GM18508 (cell line): ENCODE measurements around the gene CENPP.

Experiments
- ATAC-seq: cut with Tn5 transposase; IDR thresholded peaks from one replicate; pipeline ENCODE4 v1.9.1; 2021; ENCODE audit warnings: moderate number of reproducible peaks; ENCODE audit not compliant: insufficient read depth, unreplicated experiment

The CENPP gene

GRCh38 chr9:92500725-92501124 is 175.0 kb downstream of the CENPP start:
- no peak for ATAC-seq

- ATAC-seq, result no peak
Observed at GRCh38 chr9:92501671-92502393, 176.1 kb downstream of the CENPP start.

GRCh38 chr9:92503156-92503555 is 177.4 kb downstream of the CENPP start:
- no peak for ATAC-seq

GRCh38 chr9:92504881-92505280 is 179.1 kb downstream of the CENPP start:
- no peak for ATAC-seq

- no peak for ATAC-seq
Observed at GRCh38 chr9:92506184-92506857, 180.6 kb downstream of the CENPP start.

GRCh38 chr9:92507005-92507404 is 181.3 kb downstream of the CENPP start:
- no peak for ATAC-seq

GRCh38 chr9:92507496-92507895 is 181.7 kb downstream of the CENPP start:
- ATAC-seq, result no peak

- ATAC-seq, result no peak
Observed at GRCh38 chr9:92508018-92508820, 182.5 kb downstream of the CENPP start.

GRCh38 chr9:92509050-92509449 is 183.3 kb downstream of the CENPP start:
- no peak for ATAC-seq

- no peak for ATAC-seq
Observed at GRCh38 chr9:92510747-92511146, 185.0 kb downstream of the CENPP start.

- ATAC-seq, result no peak
Observed at GRCh38 chr9:92512622-92513021, 186.9 kb downstream of the CENPP start.

- no peak for ATAC-seq
Observed at GRCh38 chr9:92513349-92513748, 187.6 kb downstream of the CENPP start.

GRCh38 chr9:92514635-92515034 is 188.9 kb downstream of the CENPP start:
- ATAC-seq, result no peak

- ATAC-seq, result no peak
Observed at GRCh38 chr9:92516521-92516920, 190.8 kb downstream of the CENPP start.

GRCh38 chr9:92517046-92517445 is 191.3 kb downstream of the CENPP start:
- ATAC-seq, result no peak

- ATAC-seq, result no peak
Observed at GRCh38 chr9:92518199-92518598, 192.4 kb downstream of the CENPP start.

- ATAC-seq, result no peak
Observed at GRCh38 chr9:92520837-92521236, 195.1 kb downstream of the CENPP start.

GRCh38 chr9:92522983-92523970 is 197.5 kb downstream of the CENPP start:
- ATAC-seq, result no peak

- no peak for ATAC-seq
Observed at GRCh38 chr9:92524881-92525280, 199.1 kb downstream of the CENPP start.

GRCh38 chr9:92525306-92525705 is 199.6 kb downstream of the CENPP start:
- no peak for ATAC-seq
